ENCODE results near the gene ZNF578.
"Not testable (repeated sequence)": the region's sequence is repeated elsewhere in the genome, so short reads cannot be mapped to it uniquely, and the experiment has no call there.

The ZNF578 gene

GRCh38 chr19:52516191-52516590 is 62.8 kb downstream of the ZNF578 start:
- DNase-seq (ENCODE audit: low spot score): no peak

GRCh38 chr19:52518646-52519045 is 65.3 kb downstream of the ZNF578 start:
- DNase-seq (ENCODE audit: low spot score): no peak

DNA sequence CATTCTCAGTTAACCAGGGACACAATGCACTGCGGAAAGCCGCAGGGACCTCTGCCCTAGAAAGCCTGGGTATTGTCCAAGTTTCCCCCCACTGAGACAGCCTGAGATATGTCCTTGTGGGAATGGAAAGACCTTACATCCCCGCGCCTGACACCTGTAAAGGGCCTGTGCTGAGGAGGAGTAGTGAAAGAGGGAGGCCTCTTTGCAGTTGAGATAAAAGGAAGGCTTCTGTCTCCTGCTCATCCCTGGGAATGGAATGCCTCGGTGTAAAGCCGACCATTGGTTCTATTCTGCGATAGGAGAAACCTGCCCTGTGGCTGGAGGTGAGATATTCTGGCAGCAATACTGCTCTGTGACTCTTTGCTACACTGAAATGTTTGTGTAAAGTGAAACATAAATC is 65.8 kb downstream of the ZNF578 start:
- not testable (repeated sequence) for DNase-seq (ENCODE audit: low spot score)

DNA sequence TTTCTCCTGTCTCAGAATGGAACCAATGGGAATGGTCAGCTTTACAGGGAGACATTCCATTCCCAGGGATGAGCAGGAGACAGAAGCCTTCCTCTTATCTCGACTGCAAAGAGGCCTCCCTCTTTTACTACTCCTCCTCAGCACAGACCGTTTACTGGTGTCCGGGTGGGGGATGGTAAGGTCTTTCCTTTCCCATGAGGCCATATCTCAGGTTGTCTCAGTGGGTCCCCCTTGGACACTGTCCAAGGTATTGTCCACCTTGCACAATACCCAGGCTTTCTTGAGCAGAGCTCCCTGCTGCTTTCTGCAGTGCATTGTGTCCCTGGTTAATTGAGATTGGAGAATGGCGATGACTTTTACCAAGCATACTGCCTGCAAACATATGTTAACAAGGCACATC is 66.7 kb downstream of the ZNF578 start:
- no peak for DNase-seq (ENCODE audit: low spot score)

DNA sequence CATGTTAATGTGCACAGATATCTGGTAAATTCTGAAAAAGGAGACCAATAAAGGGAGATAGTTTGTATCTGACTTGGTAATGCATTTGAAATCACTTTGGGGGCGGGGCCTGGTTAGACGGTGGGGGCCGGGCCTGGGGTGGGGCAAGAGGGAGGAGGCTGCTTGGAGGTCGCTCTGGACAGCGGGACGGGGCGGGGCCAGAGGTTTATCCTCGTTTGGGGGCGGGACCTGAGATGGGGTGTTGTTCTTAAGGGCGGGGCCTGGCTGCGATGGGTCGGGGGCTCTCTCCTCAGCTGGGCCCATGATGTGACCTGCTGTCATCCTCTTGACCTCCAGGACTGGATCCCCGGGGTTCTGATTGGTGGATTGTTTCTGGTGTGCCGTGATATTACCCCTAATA is 69.2 kb downstream of the ZNF578 start:
- DNase-seq (ENCODE audit: low spot score): no peak

GRCh38 chr19:52524086-52524485 is 70.7 kb downstream of the ZNF578 start:
- no peak for DNase-seq (ENCODE audit: low spot score)

DNA sequence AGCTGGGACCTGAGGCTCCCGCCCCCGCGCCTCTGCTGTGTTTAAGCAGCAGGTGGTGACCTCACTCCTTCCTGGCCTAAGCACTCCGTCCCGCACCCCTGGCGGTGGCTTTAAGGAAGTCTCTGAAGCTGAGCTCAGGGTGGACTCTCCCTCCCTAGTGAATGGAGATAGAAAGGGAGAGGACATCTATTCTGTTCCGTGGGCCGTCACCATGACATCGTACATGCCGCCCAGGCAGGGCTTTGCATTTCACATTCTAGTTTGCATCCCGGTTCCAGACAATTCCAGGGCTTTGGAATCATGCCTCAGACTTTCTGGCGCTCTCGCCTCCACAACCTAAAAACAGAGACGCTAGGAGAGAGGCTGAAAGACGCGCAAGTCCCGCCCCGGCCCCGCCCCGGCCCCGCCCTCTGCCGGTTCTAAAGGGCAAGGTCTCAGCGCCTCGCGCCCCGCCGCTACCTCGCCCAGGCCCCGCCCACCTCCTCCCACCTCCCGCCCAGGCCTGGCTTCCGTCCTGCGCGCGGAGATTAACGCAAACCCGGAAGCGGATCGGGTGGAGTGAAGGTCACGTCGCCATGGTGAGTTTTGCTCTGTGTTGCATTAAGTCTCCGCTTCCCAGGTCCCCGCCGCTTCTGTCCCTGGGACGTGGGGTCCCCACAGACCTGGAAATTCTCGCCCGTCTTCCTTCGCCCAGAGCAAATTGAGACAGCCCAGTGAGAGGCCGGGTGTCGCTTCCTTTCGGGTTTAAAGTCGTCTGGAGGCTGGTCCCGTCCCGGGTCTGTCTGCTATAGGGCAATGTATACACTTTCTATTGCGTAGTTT is 74.0 kb downstream of the ZNF578 start, which contains the start of gene ZNF808:
TSS of gene ZNF808 (plus strand) at position 535 of the 822 bp plus-strand sequence. CDS start 15,617 bp downstream, outside the sequence.
- DNase-seq (ENCODE audit: low spot score): peak; percentile 86

DNA sequence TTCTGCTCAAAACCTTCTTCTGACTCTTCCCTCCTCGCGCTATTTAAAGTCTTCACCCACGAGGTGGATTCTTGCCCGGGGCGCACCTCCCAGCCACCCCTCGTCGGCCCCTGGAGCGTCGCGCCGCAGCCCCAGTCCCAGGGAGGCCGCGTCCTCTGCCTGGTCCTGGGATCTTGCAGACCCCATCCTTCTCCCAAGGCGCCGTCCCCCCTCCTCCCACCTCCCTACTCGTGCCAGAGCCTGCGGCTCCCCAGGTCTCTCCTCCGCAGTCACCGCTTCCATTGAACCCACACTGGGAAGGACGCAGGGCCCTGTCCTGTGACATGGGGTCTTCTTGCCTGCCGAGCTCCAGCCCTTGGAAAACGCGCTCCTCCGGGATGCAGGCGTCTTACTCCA is 74.6 kb downstream of the ZNF578 start:
- no peak for DNase-seq (ENCODE audit: low spot score)

DNA sequence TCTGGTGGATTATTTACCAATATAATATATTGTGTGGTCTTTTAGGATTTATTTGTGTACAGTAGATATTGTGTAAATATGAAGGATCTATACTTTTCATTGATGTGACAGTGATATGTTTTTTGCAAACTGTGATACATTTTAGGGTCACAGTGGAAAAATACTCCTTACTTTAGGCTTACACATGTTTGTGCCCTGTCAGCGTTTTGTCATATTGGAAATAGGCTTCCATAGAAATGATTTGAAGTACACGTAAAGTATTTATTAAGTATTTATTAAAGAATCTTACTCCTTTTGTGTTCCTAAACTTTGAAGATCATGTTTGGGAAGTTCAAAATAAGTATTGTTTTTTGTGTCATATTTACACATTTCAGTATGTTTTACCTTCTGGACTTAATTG is 79.1 kb downstream of the ZNF578 start:
- DNase-seq (ENCODE audit: low spot score): no peak

DNA sequence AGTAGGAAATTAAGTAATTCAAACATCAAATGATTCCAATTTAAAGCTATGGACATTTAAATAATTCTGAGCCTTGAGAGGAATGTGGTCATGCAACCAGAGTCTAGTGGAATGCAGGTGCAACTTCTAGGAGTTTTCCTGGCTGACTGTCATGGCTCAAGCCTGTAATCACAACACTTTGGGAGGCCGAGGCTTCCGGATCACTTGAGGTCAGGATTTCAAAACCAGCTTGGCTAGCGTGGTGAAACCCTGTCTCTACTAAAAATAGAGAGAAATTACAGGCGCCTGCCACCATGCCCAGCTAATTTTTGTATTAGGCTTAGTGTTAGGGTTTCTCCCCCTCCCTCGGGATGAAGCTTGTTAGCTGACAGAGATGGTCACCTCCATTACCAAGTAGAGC is 80.5 kb downstream of the ZNF578 start:
- no peak for DNase-seq (ENCODE audit: low spot score)

DNA sequence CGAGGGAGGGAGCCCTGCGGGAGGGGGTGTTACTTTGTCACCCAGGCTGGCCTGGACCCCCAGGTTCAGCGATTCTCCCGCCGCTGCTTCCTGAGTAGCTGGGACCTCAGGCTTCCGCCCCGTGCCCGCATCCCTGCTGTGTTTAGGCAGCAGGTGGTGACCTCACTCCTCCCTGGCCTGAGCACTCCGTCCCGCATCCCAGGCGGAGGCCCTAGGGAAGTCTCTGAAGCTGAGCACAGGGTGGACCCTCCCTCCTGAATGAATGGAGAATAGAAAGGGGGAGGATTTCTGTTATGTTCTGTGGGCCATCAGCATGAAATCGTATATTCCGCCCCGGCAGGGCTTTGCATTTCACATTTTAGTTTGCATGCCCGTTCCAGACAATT is 82.0 kb downstream of the ZNF578 start:
- not testable (repeated sequence) for DNase-seq (ENCODE audit: low spot score)

DNA sequence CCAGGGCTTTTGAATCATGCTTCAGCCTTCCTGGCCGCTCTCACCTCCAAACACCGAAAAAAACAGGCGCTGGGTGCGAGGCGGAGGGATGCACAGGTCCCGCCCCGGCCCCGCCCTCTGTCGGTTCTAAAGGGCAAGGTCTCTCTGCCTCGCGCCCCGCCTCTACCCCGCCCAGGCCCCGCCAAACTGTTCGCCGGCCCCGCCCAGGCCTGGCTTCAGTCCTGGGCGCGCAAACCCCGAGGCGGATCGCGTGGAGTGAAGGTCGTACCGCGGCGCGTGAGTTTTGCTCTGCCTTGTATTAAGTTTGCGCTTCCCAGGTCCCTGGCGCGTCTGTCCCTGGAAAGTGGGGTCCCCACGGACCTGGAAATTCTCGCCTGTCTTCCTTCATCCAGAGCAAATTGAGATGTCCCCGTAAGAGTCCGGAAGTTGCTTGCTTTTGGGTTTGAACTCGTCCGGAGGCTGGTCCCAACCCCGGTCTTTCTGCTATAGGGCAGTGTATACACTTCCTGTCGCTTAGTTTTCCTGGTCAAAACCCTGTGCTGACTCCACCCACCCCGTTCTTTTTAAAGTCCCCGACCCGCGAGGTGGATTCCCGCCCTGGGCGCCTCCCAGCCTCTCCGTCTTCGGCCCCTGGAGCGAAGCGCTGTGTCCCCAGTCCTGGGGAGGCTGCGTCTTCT is 82.6 kb downstream of the ZNF578 start:
- DNase-seq (ENCODE audit: low spot score): peak; percentile 79

- no peak for DNase-seq (ENCODE audit: low spot score)
Observed at GRCh38 chr19:52536448-52536800, 83.1 kb downstream of the ZNF578 start.

DNA sequence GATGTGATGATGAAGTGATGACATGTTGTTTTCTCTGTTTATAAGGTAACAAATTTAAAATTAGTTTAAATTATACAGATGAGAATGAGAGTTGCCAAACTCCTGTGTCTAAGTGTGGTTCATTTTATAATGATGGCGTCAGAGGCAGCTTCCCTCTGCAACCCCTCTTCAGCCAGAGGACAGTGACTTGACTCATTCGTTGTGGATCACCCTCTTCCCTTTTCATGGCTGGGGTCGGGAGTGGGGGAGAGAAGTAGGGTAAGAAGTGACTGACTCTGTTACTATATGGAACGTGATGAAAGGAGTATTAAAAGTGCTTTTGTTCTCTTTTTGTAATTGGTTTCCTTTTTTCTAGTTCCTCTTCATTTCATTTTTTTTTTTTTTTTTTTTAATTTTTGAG is 85.5 kb downstream of the ZNF578 start:
- DNase-seq (ENCODE audit: low spot score): not testable (repeated sequence)

- DNase-seq (ENCODE audit: low spot score): not testable (repeated sequence)
Observed at GRCh38 chr19:52541176-52541575, 87.8 kb downstream of the ZNF578 start.

DNA sequence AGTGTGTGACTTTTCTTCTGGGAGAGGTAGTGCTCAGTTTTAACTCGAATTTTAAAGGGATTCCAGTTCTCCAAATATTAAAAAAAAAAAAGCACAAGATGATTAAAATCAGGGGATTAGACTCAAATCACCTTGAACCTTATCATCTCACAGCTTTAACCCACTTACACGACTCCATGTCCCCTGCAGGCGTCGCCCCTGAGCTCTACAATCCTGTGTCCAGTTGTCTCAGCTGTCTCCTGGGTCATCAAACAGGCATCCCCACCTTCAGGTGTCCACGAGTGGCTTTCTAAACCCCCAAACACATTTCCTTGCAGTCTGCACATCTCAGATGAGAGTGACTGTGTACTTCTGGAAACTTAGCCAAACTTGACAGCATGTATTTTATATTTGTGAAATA is 88.3 kb downstream of the ZNF578 start:
- DNase-seq (ENCODE audit: low spot score): no peak

GRCh38 chr19:52542541-52542940 is 89.2 kb downstream of the ZNF578 start:
- DNase-seq (ENCODE audit: low spot score): not testable (repeated sequence)

DNA sequence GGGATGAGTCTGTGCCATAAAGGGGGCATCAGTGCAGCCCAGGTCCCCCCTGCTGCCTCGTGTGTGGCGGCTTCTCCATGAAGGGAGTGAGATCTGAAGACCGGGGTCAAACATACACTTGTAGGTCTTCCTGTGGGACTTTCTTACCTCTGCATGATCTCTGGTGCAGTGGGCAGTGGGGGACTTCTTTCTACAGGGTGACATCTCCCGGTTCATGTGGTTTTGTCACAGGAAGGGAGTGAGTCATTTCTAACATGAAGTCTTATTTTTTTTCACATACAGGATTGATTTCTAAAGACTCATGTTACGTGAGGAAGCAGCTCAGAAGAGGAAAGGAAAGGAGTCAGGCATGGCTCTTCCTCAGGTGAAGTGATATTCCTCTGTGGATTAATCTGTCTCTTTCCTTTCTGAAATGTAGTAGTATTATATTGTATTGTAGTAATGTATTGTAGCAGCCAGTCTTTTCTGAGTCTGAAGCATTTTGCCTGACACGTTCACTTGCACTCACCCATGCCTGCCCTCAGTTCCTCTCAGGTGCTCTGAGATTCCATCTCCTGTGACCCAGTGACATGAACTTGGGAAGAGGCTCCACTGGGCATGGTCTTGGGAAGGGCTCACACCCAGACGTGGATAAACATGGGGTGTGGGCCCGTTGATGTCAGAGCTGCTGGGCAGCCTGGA is 89.8 kb downstream of the ZNF578 start:
- DNase-seq (ENCODE audit: low spot score): no peak

DNA sequence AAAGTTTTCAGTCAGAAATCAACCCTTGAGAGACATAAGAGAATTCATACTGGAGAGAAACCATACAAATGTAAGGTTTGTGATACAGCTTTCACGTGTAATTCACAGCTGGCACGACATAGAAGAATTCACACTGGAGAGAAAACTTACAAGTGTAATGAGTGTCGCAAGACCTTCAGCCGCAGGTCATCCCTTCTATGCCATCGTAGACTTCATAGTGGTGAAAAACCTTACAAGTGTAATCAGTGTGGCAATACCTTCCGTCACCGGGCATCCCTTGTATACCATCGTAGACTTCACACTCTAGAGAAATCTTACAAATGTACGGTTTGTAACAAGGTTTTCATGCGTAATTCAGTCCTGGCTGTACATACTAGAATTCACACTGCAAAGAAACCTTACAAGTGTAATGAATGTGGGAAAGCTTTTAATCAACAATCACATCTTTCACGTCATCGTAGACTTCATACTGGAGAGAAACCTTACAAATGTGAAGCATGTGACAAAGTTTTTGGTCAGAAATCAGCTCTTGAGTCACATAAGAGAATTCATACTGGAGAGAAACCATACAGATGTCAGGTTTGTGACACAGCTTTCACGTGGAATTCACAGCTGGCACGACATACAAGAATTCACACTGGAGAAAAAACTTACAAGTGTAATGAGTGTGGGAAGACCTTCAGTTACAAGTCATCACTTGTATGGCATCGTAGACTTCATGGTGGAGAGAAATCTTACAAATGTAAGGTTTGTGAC is 101.0 kb downstream of the ZNF578 start:
- no peak for DNase-seq (ENCODE audit: low spot score)

DNA sequence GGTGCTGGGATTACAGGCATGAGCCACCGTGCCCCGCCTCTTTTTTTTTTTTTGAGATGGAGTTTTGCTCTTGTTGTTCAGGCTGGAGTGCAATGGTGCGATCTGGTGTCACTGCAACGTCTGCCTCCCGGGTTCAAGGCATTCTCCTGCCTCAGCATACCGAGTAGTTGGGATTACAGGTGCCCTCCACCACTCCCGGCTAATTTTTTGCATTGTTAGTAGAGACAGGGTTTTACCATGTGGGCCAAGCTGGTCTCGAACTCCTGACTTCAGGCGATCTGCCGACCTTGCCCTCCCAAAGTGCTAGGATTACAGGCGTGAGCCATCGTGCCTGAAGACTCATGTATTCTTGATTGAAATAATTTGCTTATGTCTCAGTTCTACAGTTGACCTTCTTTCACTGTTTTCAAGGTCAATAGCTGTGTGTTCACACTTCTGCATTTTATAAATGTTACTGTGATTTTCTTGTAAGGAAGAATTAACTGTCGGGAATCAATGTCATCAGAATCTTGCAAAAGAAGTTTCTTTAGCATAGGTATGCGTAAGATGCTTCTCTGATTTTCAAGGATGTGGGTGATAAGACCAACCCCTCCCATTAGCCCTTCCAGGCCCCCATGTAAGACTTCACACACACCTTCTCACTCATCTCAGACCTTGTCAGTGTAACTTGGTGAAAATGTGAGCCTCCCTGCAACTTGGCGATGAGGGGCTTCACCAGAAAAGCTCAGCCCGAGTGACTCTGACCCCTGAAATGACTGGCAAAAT is 104.1 kb downstream of the ZNF578 start:
- DNase-seq (ENCODE audit: low spot score): no peak

DNA sequence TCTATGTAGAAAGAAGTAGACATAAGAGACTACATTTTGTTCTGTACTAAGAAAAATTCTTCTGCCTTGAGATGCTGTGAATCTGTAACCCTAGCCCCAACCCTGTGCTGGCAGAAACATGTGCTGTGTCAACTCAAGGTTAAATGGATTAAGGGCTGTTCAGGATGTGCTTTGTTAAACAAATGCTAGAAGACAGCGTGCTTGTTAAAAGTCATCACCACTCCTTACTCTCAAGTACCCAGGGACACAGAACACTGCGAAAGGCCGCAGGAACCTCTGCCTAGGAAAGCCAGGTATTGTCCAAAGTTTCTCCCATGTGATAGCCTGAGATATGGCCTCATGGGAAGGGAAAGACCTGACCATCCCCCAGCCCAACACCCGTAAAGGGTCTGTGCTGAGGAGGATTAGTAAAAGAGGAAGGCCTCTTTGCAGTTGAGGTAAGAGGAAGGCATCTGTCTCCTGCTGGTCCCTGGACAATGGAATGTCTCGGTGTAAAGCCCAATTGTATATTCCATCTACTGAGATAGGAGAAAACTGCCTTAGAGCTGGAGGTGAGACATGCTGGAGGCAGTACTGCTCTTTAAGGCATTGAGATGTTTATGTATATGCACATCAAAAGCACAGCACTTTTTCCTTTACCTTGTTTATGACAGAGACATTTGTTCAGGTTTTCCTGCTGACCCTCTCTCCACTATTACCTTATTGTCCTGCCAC is 105.5 kb downstream of the ZNF578 start:
- not testable (repeated sequence) for DNase-seq (ENCODE audit: low spot score)

Data from germinal center (tissue), 1 donor.